ENCODE results near the gene DCAF12.

GRCh38 chr9:34125681-34126206 is 754 bp downstream of the DCAF12 start:
- no peak for TF ChIP-seq EZH2 (IDR thresholded peaks at IDR 0.05; ENCODE audit: borderline replicate concordance, low read length)
- peak in 1 of 2 donors; percentile 5 for TF ChIP-seq CTCF (conservative IDR thresholded peaks at IDR 0.05 in 1 of 2, IDR thresholded peaks at IDR 0.05 in 1 of 2; ENCODE audit: extremely low read depth in 1 of 2, insufficient read depth in 1 of 2, low read depth in 1 of 2, low read length in 2 of 2)
